Choroid plexus epithelial cell (primary cell): ENCODE measurements around the gene CARS1.

ENCODE experiments used
- DNase-seq: peaks from one replicate; pipeline ENCODE4 v3.0.0-alpha.2; 2010; ENCODE audit warnings: low read depth
- H3K4me3 ChIP-seq: 2 replicates; pipeline ENCODE4 v1.5.1; 2011; ENCODE audit warnings: low read depth, mild to moderate bottlenecking, control low read depth, low read length, moderate library complexity
- CTCF ChIP-seq: conservative IDR thresholded peaks from 2 replicates; pipeline ENCODE4 v1.5.1; 2011; ENCODE audit warnings: low read depth, mild to moderate bottlenecking, control low read depth, inconsistent platforms, low read length, moderate library complexity

The CARS1 gene

GRCh38 chr11:3021125-3021524, 36.1 kb downstream of the CARS1 start:
- peak; percentile 82 for TF ChIP-seq CTCF
- H3K4me3 ChIP-seq, result no peak overlapping the region
- DNase-seq, result peak; percentile 72

GRCh38 chr11:3020011-3020410, 37.2 kb downstream of the CARS1 start:
- no peak for DNase-seq
- no peak overlapping the region for H3K4me3 ChIP-seq
- no peak for TF ChIP-seq CTCF

GRCh38 chr11:3018596-3018995, 38.6 kb downstream of the CARS1 start:
- DNase-seq, result no peak
- TF ChIP-seq CTCF, result no peak
- H3K4me3 ChIP-seq, result no peak overlapping the region

- no peak for DNase-seq
- TF ChIP-seq CTCF, result peak; percentile 17
- H3K4me3 ChIP-seq, result no peak overlapping the region
These were observed 40.4 kb downstream of the CARS1 start for GRCh38 chr11:3016861-3017260.

GRCh38 chr11:3015796-3016195, 41.4 kb downstream of the CARS1 start:
- no peak overlapping the region for H3K4me3 ChIP-seq
- no peak for TF ChIP-seq CTCF
- peak; percentile 45 for DNase-seq

- no peak overlapping the region for H3K4me3 ChIP-seq
- DNase-seq, result no peak
- TF ChIP-seq CTCF, result no peak
These were observed 42.3 kb downstream of the CARS1 start for GRCh38 chr11:3014943-3015342.

GRCh38 chr11:3014057-3014938, 42.9 kb downstream of the CARS1 start:
- peak; percentile 3 for TF ChIP-seq CTCF
- no peak overlapping the region for H3K4me3 ChIP-seq
- DNase-seq, result peak; percentile 78
